Mesothelial cell of epicardium (in vitro differentiated cells): Measurements from ENCODE around the gene TMA7B. TPM values are rescaled to one million over a fixed set of nuclear protein-coding genes. Genes with fewer than 3 reads are reported as not detected.

ENCODE experiments used
- DNase-seq, 2 experiments: peaks; one replicate each; pipeline ENCODE4 v3.0.0; 2021; ENCODE audit warnings: low spot score in 2 of 2; ENCODE audit not compliant: unreplicated experiment in 2 of 2
- H3K27ac Mint-ChIP-seq: 2 replicates; pipeline ENCODE4 v1.8.0; 2021; ENCODE audit warnings: mixed read lengths
- H3K27me3 Mint-ChIP-seq: 2 replicates; pipeline ENCODE4 v1.8.0; 2021; ENCODE audit warnings: low read depth, mixed read lengths
- H3K36me3 Mint-ChIP-seq: 2 replicates; pipeline ENCODE4 v1.8.0; 2021; ENCODE audit warnings: mixed read lengths
- H3K4me1 Mint-ChIP-seq: 2 replicates; pipeline ENCODE4 v1.8.0; 2021; ENCODE audit warnings: mixed read lengths
- H3K4me3 Mint-ChIP-seq: 2 replicates; pipeline ENCODE4 v1.8.0; 2021; ENCODE audit warnings: mild to moderate bottlenecking, moderate library complexity, mixed read lengths
- H3K9me3 Mint-ChIP-seq: 2 replicates; pipeline ENCODE4 v1.8.0; 2021; ENCODE audit warnings: mixed read lengths
- total RNA-seq: library from RNA; stranded (reverse); gene quantifications from 3 replicates; pipeline ENCODE4 v1.2.1, GENCODE V29; 2021
- TF ChIP-seq, protein P1 (sequence below): fragments of 200-600 bp; sonication (generic); IDR thresholded peaks from one replicate; pipeline ENCODE4 v1.5.0; 2021; ENCODE audit warnings: antibody characterized with exemption; ENCODE audit not compliant: unreplicated experiment

The TMA7B gene
- total RNA-seq, 1 donor from 2014 or later, result not detected

GRCh38 chr22:40004836-40005235, 44.6 kb downstream of the TMA7B start:
- H3K4me3 Mint-ChIP-seq, result no peak overlapping the region
- no peak overlapping the region for H3K27ac Mint-ChIP-seq
- no peaks in the 10 kb centered on the region for H3K9me3 Mint-ChIP-seq
- peaks cover 59% of the 10 kb centered on the region for H3K4me1 Mint-ChIP-seq
- TF ChIP-seq, protein P1, sequence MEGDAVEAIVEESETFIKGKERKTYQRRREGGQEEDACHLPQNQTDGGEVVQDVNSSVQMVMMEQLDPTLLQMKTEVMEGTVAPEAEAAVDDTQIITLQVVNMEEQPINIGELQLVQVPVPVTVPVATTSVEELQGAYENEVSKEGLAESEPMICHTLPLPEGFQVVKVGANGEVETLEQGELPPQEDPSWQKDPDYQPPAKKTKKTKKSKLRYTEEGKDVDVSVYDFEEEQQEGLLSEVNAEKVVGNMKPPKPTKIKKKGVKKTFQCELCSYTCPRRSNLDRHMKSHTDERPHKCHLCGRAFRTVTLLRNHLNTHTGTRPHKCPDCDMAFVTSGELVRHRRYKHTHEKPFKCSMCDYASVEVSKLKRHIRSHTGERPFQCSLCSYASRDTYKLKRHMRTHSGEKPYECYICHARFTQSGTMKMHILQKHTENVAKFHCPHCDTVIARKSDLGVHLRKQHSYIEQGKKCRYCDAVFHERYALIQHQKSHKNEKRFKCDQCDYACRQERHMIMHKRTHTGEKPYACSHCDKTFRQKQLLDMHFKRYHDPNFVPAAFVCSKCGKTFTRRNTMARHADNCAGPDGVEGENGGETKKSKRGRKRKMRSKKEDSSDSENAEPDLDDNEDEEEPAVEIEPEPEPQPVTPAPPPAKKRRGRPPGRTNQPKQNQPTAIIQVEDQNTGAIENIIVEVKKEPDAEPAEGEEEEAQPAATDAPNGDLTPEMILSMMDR, result no peak
- peaks cover 3% of the 10 kb centered on the region for H3K27me3 Mint-ChIP-seq
- H3K36me3 Mint-ChIP-seq, result no peaks in the 10 kb centered on the region
- DNase-seq, result no peak

DNA sequence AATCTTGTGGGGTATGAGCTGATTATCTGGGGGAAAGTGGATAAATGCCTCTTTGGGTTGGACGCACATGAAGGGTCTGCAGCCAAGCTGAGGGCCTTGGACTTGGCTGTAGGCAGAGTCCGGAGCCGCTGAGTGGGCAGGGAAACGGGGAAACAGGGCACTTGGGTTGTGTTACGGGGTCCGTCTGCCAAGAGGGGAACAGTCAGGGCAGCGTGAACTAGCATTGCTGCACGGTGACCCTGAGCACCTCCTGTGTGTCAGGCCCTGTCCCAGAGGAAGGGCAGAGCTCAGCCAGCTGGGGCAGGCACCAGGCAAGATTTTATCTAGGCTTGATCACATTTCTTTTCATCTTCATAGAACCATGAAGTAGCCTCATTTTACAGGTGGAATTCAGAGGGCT, 46.4 kb downstream of the TMA7B start:
- H3K9me3 Mint-ChIP-seq, result no peaks in the 10 kb centered on the region
- no peak for DNase-seq
- no peak overlapping the region for H3K27ac Mint-ChIP-seq
- peaks cover 3% of the 10 kb centered on the region for H3K27me3 Mint-ChIP-seq
- H3K4me1 Mint-ChIP-seq, result peaks cover 49% of the 10 kb centered on the region
- TF ChIP-seq, protein P1, result no peak
- no peak overlapping the region for H3K4me3 Mint-ChIP-seq
- H3K36me3 Mint-ChIP-seq, result no peaks in the 10 kb centered on the region

DNA sequence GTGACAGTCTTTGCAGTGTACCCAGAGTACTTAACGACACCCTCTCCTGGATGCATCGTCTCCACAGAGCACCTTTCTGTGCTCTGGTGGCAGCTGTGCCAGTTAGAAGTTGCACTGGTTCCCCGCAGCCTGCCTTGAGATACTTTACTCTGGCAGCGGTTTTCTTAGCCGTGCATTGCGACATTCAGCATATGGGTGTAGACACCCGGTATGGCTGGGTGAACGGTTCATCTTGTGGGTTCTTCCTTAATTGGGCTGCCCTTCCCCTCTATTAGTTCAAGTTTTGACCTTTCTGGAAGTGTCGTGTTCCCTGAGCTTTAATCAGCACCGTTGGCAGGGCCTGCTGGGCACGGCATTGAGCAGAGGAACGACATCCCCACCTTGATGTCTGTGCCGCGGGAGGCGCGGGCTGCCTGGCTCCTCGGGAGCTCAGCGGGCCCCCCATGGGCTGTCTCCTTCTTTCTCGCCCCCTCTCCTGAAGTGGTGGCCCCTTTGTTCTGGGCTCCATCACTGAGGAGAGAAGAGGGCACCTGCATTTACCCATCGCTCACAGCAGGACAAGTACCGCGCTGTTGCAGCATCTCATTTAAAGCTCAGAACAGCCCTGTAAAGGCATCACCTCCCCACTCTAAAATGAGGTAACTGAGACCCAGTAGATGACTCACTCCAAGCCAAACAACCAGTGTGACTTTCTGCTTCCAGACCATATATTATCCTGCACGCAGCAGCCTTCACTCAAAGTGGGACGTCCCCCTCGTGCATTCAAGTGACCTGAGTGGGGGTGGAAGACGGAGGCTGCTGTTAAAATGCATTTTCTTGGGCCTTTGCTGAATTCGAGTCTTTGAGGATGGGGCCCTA, 47.9 kb downstream of the TMA7B start:
- Mint-ChIP-seq H3K9me3 (no peaks in the 10 kb centered on the region), H3K36me3 (no peaks in the 10 kb centered on the region), H3K4me3 (no peak overlapping the region), H3K27ac (no peak overlapping the region), H3K27me3 (peaks cover 3% of the 10 kb centered on the region), H3K4me1 (peaks cover 35% of the 10 kb centered on the region)
- TF ChIP-seq, protein P1, result no peak
- no peak for DNase-seq

DNA sequence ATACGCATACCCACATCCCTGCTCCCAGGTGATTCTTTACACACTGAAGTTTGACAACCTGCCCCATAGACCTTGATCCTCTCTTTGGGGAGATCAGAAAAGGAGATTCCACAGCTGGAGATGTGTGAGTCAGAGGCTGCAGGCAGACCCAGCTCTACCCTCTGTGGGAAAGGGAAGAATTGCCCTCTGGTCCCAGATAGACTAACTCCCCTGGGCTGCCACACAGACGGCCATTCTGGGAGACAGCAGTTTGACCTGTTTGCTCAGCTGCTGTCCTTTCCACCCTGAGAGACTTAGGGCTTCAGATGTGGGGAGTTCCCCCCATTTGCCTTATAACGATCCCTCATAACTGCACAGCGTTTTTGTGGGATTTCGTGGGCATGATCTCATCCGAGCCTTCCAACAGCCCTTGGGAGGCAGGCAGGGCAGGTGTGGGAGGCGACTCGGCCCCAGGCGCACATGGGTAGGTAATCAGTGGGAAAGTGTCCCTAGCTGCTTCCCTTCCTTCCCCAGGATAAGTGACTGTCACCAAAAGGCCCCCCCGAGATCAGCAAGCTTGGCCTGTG, 48.6 kb downstream of the TMA7B start:
- DNase-seq, result no peak
- H3K27ac Mint-ChIP-seq, result no peak overlapping the region

DNA sequence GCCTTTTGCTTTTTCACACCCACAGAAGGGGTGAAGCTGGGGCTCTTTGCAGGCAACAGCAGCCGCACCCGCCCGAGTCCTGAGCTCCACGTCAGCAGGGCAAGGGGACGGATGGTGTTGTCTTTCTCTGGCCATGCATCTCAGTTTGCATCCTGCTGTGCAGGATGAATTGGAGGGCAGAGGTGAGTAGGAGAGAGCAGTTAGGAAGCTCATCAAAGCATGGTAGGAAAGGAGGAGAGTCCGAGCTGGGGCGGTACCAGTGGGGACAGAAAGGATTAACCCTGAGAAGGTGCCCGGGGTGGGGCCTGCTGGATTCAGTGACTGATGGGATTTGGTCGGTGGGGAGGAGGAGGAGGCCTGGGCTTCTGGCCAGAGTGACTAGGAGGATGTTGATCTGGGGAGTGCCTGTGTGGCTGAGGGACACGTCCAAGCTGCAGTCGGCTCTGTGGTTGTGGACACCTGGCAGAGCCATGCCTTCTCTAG, 49.1 kb downstream of the TMA7B start:
- no peak for DNase-seq
- peaks cover 28% of the 10 kb centered on the region for H3K4me1 Mint-ChIP-seq
- H3K4me3 Mint-ChIP-seq, result no peak overlapping the region
- H3K27me3 Mint-ChIP-seq, result peaks cover 3% of the 10 kb centered on the region
- no peak overlapping the region for H3K27ac Mint-ChIP-seq
- H3K36me3 Mint-ChIP-seq, result no peaks in the 10 kb centered on the region
- H3K9me3 Mint-ChIP-seq, result no peaks in the 10 kb centered on the region
- TF ChIP-seq, protein P1, result no peak

More for the DNA sequence above, 48.6 kb downstream of the TMA7B start:
- H3K27me3 Mint-ChIP-seq, result peaks cover 3% of the 10 kb centered on the region
- no peaks in the 10 kb centered on the region for H3K36me3 Mint-ChIP-seq
- H3K4me1 Mint-ChIP-seq, result peaks cover 29% of the 10 kb centered on the region
- TF ChIP-seq, protein P1, result no peak
- H3K4me3 Mint-ChIP-seq, result no peak overlapping the region
- H3K9me3 Mint-ChIP-seq, result no peaks in the 10 kb centered on the region
